ENCODE data around the gene CCDC138. TPM values are rescaled to one million over a fixed set of nuclear protein-coding genes. Genes with fewer than 3 reads are reported as not detected.
A peak's percentile ranks its signal among the peaks of the same experiment; 100 is the strongest.

CCDC138 gene
- total and polyA plus RNA-seq, 11 donors: 0.47 to 1.7 (median 1.0) TPM

DNA sequence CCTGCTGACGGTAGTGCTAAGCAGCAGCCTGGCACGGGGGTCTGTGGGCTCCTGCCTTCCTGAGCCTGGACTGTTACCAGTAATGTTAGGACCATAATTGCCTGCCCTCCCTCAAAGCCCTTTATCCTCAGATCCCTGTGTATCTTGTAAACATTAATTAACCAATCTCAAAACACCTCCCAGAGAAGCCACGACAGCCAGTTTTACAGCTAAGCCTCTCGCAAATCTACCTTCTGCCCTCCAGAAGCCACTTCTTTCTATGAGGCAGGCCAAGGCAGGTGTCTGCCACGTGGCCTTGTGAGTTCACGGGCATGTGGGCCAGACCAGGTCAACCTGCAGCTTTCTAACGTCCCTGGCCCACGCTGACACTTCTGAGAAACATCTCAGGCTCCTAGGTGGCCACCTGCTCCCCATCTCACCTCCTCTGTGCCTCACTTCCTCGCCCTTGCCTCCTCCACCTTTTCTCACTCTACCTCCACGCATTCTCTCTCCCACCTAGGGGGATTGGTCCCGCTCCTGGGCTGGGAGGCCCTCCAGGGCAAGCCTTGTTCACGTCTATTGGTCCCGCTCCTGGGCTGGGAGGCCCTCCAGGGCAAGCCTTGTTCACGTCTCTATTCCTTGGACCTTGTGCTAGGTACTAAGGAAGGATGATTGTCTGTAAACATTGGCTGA lies 138.1 kb downstream of the CCDC138 start:
- no peaks in the 10 kb centered on the region for H3K36me3 ChIP-seq
- ATAC-seq (no peak), DNase-seq (no peak)
- H3K27ac ChIP-seq: peak overlapping the region in 1 of 12 donors; percentile 40
- TF ChIP-seq POLR2A (IDR thresholded peaks at IDR 0.05): no peak
- TF ChIP-seq, protein P1, sequence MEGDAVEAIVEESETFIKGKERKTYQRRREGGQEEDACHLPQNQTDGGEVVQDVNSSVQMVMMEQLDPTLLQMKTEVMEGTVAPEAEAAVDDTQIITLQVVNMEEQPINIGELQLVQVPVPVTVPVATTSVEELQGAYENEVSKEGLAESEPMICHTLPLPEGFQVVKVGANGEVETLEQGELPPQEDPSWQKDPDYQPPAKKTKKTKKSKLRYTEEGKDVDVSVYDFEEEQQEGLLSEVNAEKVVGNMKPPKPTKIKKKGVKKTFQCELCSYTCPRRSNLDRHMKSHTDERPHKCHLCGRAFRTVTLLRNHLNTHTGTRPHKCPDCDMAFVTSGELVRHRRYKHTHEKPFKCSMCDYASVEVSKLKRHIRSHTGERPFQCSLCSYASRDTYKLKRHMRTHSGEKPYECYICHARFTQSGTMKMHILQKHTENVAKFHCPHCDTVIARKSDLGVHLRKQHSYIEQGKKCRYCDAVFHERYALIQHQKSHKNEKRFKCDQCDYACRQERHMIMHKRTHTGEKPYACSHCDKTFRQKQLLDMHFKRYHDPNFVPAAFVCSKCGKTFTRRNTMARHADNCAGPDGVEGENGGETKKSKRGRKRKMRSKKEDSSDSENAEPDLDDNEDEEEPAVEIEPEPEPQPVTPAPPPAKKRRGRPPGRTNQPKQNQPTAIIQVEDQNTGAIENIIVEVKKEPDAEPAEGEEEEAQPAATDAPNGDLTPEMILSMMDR (IDR thresholded peaks at IDR 0.05): no peak
- no peaks in the 10 kb centered on the region for H3K4me1 ChIP-seq
- H3K9me3 ChIP-seq: no peaks in the 10 kb centered on the region
- no peak overlapping the region for H3K4me3 ChIP-seq
- intact Hi-C loops (cut with DNase I): loop anchor here in 4 of 10 donors (5.0 to 10.0 kb wide), 2 partner anchors 63 to 580 kb away; partner anchors contain the start of gene EDAR (in 4 of the 4)
- 83 to 89% (median 86%) methylated on average over 14 of the region's 14 CpGs for WGBS, 4 donors
- H3K27me3 ChIP-seq: no peaks in the 10 kb centered on the region

DNA sequence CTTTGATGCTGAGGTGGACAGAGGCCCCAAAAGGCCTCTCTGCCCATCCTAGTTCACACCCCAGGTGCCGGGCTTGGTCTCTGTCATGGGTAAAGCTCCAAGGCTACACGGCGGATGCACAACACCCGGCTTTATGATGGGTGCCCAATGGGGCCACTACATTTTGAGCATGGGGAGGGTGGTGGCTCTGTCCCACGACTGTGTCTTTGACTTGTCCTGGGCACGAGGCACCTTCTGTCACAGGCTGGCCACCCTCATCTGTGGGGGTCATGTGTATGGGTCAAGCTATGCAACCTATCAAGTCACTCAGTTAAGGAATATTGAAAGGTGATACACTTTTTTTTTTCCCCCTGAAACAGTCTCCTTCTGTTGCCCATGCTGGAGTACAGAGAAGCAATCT lies 138.7 kb downstream of the CCDC138 start:
- H3K4me1 ChIP-seq: no peaks in the 10 kb centered on the region
- TF ChIP-seq POLR2A (IDR thresholded peaks at IDR 0.05): no peak
- TF ChIP-seq, protein P1 (IDR thresholded peaks at IDR 0.05): no peak
- no peaks in the 10 kb centered on the region for H3K36me3 ChIP-seq
- ATAC-seq (no peak), DNase-seq (no peak)
- no peaks in the 10 kb centered on the region for H3K27me3 ChIP-seq
- 92 to 95% (median 94%) methylated on average over 6 of the region's 6 CpGs for WGBS, 4 donors
- H3K4me3 ChIP-seq: no peak overlapping the region
- intact Hi-C loops (cut with DNase I): loop anchor here in 4 of 10 donors (5.0 to 10.0 kb wide), 2 partner anchors 62 to 580 kb away; partner anchors contain the start of gene EDAR (in 4 of the 4)
- no peak overlapping the region for H3K27ac ChIP-seq
- no peaks in the 10 kb centered on the region for H3K9me3 ChIP-seq

DNA sequence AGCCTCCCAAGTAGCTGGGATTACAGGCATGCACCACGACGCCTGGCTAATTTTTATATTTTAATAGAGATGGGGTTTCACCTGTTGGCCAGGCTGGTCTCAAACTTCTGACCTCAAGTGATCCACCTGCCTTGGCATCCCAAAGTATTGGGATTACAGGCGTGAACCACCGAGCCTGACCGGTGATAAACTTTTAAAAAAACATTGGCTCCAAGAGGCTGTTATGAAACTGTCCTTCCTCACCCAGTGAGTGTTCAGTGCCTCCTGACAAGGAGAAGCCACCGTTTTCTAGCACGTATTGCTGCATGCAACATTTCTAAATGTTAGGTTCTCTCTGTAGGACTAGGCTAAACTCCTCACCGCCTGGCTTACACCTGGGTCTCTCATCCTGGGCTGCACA lies 139.2 kb downstream of the CCDC138 start:
- no peak overlapping the region for H3K27ac ChIP-seq
- DNase-seq (no peak), ATAC-seq (no peak)
- no peaks in the 10 kb centered on the region for H3K36me3 ChIP-seq
- H3K27me3 ChIP-seq: no peaks in the 10 kb centered on the region
- H3K4me1 ChIP-seq: no peaks in the 10 kb centered on the region
- intact Hi-C loops (cut with DNase I): loop anchor here in 5 of 10 donors (2.0 to 10.0 kb wide), 3 partner anchors 62 to 579 kb away; partner anchors contain the start of gene EDAR (in 5 of the 5)
- 57 to 68% (median 63%) methylated on average over 8 of the region's 8 CpGs for WGBS, 4 donors
- H3K4me3 ChIP-seq: no peak overlapping the region
- H3K9me3 ChIP-seq: no peaks in the 10 kb centered on the region
- TF ChIP-seq, protein P1 (IDR thresholded peaks at IDR 0.05): no peak

Other genes starting within 250 kb of the CCDC138 start
- 10 to 100 TPM; 43.3 to 67.7 (median 52.5) TPM for gene RANBP2, start 67.3 kb upstream of the CCDC138 start, total RNA-seq
- gene RANBP2, start 67.3 kb upstream of the CCDC138 start, polyA plus RNA-seq: 10 to 100 TPM in 1 of 2 donors, 1 to 10 TPM in 1; 9.9 to 16.4 TPM
- gene EDAR, start 202.4 kb downstream of the CCDC138 start, total RNA-seq: under 1 TPM in 2 of 9 donors, not detected in 7; 0.16 to 0.20 TPM
- gene EDAR, start 202.4 kb downstream of the CCDC138 start, polyA plus RNA-seq: under 1 TPM in 1 of 2 donors, not detected in 1; 0.01 TPM

Measured in heart left ventricle (tissue), 16 donors.